Cardiac fibroblast (primary cell): ENCODE data around the gene APOL6.

Source experiments
- DNase-seq, 2 donors: peaks; one replicate each; pipeline versions ENCODE4 v3.0.0 to v3.0.0-alpha.2; 2010; ENCODE audit warnings: low read depth in 2 of 2
- H3K4me3 ChIP-seq, 2 donors: replicated peaks in 1 of 2; 1 replicate in 1 of 2; 2 replicates in 1 of 2; pipeline ENCODE4 v1.5.1; 2011; ENCODE audit warnings: low read depth in 2 of 2, low read length in 2 of 2, mild to moderate bottlenecking in 2 of 2, moderate library complexity in 1 of 2
- TF ChIP-seq, protein P1 (sequence below): IDR thresholded peaks from one replicate; pipeline ENCODE4 v1.5.1; 2011; ENCODE audit warnings: low read depth, mild to moderate bottlenecking, low read length, inconsistent platforms

APOL6 gene, protein sequence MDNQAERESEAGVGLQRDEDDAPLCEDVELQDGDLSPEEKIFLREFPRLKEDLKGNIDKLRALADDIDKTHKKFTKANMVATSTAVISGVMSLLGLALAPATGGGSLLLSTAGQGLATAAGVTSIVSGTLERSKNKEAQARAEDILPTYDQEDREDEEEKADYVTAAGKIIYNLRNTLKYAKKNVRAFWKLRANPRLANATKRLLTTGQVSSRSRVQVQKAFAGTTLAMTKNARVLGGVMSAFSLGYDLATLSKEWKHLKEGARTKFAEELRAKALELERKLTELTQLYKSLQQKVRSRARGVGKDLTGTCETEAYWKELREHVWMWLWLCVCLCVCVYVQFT

DNA sequence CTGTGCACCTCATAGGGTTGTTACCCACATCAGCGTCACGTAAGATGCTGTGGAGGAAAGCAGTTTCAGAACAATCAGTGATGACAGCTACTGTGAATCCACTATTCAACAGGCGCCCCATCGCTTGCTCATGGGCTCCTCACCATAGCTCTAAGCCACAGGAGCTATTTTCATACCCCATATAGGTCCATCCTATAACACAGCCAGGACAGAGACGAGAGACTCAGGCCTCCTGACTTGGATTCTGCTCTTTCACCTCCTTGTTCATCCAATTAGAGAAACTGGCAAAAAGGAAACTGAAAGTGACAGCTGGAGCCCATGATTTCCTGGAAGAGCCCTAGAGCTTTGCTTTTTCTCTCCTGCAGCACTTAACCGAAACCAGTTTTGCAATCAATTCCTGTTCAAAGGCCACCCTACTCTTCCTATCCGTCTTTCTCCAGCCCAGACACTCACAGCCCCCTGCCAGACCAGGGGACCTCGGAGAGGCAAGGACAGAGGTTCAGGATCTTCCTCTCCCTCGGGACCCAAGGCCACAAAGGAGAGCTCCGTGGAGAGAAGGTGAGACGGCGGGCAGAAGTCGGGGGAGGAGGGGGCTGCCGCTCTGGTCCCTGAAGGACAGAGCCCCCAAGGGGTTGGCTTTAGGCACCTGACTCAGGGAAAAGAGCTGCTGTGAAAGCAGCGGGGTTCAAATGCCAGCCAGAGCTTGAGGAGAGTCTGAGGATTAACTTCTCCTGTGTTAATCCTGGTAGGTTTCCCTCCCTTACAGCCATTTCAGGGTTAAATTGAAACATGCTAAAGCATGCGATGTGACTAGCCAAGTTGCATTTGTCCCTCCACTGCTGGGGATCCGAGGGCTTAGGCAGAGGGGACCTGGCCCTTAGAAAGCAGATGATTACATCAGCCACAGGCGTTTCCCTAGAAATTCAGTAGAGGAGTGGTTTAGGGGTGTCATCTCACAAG is at the start of gene APOL6:
TSS of gene APOL6 (plus strand) at position 381 of the 960 bp plus-strand sequence. CDS start 7,980 bp downstream, outside the sequence.
- peak; percentile 78 to 87 for DNase-seq

DNA sequence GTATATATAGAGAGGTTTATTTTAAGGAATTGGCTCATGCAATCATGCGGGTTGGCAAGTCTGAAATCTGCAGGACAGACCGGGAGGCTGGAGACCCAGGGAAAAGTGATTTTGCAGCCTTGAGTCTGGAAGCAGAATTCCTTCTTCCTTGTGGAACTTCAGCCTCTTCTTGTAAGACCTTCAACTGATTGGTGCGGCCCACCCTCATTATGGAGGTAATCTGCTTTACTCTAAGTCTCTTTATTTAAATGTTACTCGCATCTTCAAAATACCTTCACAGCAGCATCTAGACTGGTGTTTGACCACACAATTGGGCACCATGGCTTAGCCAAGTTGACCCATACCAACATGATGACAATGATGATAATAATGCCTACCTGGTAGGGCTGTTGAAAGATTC is 48.9 kb upstream of the APOL6 start:
- TF ChIP-seq, protein P1, sequence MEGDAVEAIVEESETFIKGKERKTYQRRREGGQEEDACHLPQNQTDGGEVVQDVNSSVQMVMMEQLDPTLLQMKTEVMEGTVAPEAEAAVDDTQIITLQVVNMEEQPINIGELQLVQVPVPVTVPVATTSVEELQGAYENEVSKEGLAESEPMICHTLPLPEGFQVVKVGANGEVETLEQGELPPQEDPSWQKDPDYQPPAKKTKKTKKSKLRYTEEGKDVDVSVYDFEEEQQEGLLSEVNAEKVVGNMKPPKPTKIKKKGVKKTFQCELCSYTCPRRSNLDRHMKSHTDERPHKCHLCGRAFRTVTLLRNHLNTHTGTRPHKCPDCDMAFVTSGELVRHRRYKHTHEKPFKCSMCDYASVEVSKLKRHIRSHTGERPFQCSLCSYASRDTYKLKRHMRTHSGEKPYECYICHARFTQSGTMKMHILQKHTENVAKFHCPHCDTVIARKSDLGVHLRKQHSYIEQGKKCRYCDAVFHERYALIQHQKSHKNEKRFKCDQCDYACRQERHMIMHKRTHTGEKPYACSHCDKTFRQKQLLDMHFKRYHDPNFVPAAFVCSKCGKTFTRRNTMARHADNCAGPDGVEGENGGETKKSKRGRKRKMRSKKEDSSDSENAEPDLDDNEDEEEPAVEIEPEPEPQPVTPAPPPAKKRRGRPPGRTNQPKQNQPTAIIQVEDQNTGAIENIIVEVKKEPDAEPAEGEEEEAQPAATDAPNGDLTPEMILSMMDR = no peak
- no peak overlapping the region for H3K4me3 ChIP-seq
- no peak for DNase-seq

More for the DNA sequence above, at the start of gene APOL6:
- H3K4me3 ChIP-seq = peak within 1 kb of the TSS; percentile 63 to 68
- TF ChIP-seq, protein P1 = no peak

DNA sequence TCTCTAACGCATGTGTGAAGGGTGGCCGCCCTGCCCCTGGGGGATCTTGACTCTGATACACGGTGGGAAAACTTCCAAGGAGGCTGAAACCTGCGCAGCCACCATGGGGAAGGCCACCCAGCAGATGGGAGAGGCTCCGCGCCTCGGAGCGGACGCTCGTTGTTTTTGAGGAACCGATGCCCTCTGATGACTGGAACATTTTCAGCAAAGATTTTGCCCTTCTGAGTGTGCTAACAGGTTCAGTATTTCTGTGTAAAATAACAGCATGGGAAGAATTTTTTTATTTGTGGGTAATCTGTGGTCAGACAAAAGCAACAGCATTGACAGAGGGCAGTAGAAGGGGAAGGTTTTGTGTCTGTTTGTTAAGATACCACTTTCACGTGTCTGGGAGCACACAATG is 47.8 kb upstream of the APOL6 start:
- no peak overlapping the region for H3K4me3 ChIP-seq
- TF ChIP-seq, protein P1 = no peak
- DNase-seq = no peak

DNA sequence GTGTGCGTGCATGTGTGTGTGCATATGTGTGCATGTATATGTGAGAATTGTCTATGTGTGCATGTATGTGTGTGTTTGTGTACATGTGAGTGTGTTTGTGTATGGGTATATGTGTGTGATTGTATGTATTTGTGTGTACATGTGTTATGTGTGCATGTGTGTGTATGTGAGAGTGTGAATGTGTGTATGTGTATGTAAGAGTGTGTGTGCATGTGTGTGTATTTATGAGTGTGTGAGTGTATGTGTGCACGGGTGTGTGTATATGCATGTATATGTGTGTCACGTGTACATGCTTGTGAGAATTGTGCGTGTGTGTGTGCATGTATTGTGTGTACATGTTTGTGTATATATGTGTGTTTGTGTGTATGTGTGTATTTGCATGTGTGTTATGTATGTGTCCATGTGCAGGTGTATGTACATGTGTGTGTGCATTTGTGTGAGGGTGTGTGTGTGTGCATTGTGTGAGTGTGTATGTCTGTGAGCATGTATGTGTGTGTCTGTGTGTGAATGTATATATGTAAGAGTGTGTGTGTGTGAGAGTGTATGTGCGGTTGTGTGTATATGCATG is 47.1 kb upstream of the APOL6 start:
- DNase-seq = no peak
- no peak overlapping the region for H3K4me3 ChIP-seq
- TF ChIP-seq, protein P1 = no peak

DNA sequence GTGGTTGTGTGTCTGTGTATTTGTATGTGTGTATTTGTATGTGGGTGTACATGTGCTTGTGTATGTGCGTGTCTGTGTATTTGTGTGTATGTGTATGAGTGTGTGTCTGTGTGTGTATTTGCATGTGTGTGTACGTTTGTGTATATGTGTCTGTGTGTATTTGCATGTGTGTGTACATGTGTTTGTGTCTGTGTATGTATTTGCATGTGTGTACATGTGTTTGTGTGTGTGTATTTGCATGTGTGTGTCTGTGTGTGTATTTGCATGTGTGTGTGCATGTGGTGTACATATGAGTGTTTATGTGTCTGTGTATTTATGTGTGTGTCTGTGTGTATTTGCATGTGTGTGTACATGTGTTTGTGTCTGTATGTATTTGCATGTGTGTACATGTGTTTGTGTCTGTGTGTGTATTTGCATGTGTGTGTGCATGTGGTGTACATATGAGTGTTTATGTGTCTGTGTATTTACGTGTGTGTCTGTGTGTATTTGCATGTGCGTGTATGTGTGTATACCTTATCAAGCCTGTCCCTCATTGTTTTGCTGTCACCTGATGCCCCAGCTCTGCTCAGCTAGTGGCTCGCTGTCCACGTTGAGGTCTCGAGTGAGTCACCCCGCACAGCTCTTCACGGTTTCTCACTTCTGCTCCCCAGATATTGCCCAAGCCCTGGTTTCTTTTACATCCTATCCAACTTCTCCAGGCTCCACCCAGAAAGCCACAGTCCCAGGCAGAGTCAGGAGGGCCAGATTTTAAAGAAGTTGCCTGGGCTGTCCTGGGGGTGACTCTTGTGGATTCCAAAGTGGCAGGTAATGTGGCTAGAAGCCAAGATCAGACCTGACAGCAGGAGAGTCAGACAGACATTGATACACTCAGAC is 46.3 kb upstream of the APOL6 start:
- TF ChIP-seq, protein P1 = no peak
- peak; percentile 72 to 73 for DNase-seq
- H3K4me3 ChIP-seq = no peak overlapping the region
